ENCODE measurements around the gene SLC22A15.

The SLC22A15 gene

GRCh38 chr1:116033322-116033721 lies 57.0 kb downstream of the SLC22A15 start:
- ATAC-seq: no peak

GRCh38 chr1:116036255-116036654 lies 59.9 kb downstream of the SLC22A15 start:
- no peak for TF ChIP-seq TOX (CRISPR knock-in tag; IDR thresholded peaks at IDR 0.05; ENCODE audit: borderline replicate concordance)
- TF ChIP-seq RARB (CRISPR knock-in tag; IDR thresholded peaks at IDR 0.05): no peak
- TF ChIP-seq ZNF565 (CRISPR knock-in tag; conservative IDR thresholded peaks at IDR 0.05; ENCODE audit: low read depth): no peak
- no peak for TF ChIP-seq ZNF70 (CRISPR knock-in tag; IDR thresholded peaks at IDR 0.05)
- no peak for TF ChIP-seq ZC3H10 (CRISPR knock-in tag; IDR thresholded peaks at IDR 0.05)
- TF ChIP-seq BACH2 (CRISPR knock-in tag; IDR thresholded peaks at IDR 0.05; ENCODE audit: borderline replicate concordance): no peak
- no peak for TF ChIP-seq ZFP3 (CRISPR knock-in tag; IDR thresholded peaks at IDR 0.05)
- TF ChIP-seq GLIS3 (CRISPR knock-in tag; IDR thresholded peaks at IDR 0.05): no peak
- no peak for TF ChIP-seq ZFP30 (CRISPR knock-in tag; IDR thresholded peaks at IDR 0.05)
- no peak for TF ChIP-seq CSRNP3 (CRISPR knock-in tag; IDR thresholded peaks at IDR 0.05)
- ATAC-seq: no peak

More at GRCh38 chr1:116033322-116033721, 57.0 kb downstream of the SLC22A15 start:
- TF ChIP-seq ESRRG (CRISPR knock-in tag; IDR thresholded peaks at IDR 0.05): no peak
- no peak for TF ChIP-seq RARB (CRISPR knock-in tag; IDR thresholded peaks at IDR 0.05)
- no peak for TF ChIP-seq CSDC2 (CRISPR knock-in tag; IDR thresholded peaks at IDR 0.05)
- TF ChIP-seq ZNF8 (CRISPR knock-in tag; IDR thresholded peaks at IDR 0.05): no peak
- TF ChIP-seq CSRNP3 (CRISPR knock-in tag; IDR thresholded peaks at IDR 0.05): no peak
- TF ChIP-seq ARNTL (CRISPR knock-in tag; IDR thresholded peaks at IDR 0.05; ENCODE audit: borderline replicate concordance, low read depth): no peak
- no peak for TF ChIP-seq PATZ1 (CRISPR knock-in tag; IDR thresholded peaks at IDR 0.05; ENCODE audit: borderline replicate concordance)
- TF ChIP-seq ZNF70 (CRISPR knock-in tag; IDR thresholded peaks at IDR 0.05): no peak
- TF ChIP-seq ISL1 (CRISPR knock-in tag; IDR thresholded peaks at IDR 0.05): no peak
- TF ChIP-seq ZNF565 (CRISPR knock-in tag; conservative IDR thresholded peaks at IDR 0.05; ENCODE audit: low read depth): no peak
- no peak for TF ChIP-seq SNAI2 (CRISPR knock-in tag; IDR thresholded peaks at IDR 0.05)
- no peak for TF ChIP-seq ZFP30 (CRISPR knock-in tag; IDR thresholded peaks at IDR 0.05)
- TF ChIP-seq POU6F1 (CRISPR knock-in tag; IDR thresholded peaks at IDR 0.05; ENCODE audit: borderline replicate concordance, low read depth): no peak
- TF ChIP-seq TCF4 (CRISPR knock-in tag; IDR thresholded peaks at IDR 0.05; ENCODE audit: borderline replicate concordance): no peak
- no peak for TF ChIP-seq CREB5 (CRISPR knock-in tag; IDR thresholded peaks at IDR 0.05; ENCODE audit: low read depth)
- TF ChIP-seq TSHZ2 (CRISPR knock-in tag; IDR thresholded peaks at IDR 0.05): no peak
- no peak for TF ChIP-seq TOX (CRISPR knock-in tag; IDR thresholded peaks at IDR 0.05; ENCODE audit: borderline replicate concordance)
- TF ChIP-seq OSR1 (CRISPR knock-in tag; IDR thresholded peaks at IDR 0.05): no peak
- no peak for TF ChIP-seq BACH2 (CRISPR knock-in tag; IDR thresholded peaks at IDR 0.05; ENCODE audit: borderline replicate concordance)
- TF ChIP-seq GLIS3 (CRISPR knock-in tag; IDR thresholded peaks at IDR 0.05): no peak
